ENCODE measurements around the gene UGT2B17.
"Not testable (repeated sequence)": the region's sequence is repeated elsewhere in the genome, so short reads cannot be mapped to it uniquely, and the experiment has no call there.

DNA sequence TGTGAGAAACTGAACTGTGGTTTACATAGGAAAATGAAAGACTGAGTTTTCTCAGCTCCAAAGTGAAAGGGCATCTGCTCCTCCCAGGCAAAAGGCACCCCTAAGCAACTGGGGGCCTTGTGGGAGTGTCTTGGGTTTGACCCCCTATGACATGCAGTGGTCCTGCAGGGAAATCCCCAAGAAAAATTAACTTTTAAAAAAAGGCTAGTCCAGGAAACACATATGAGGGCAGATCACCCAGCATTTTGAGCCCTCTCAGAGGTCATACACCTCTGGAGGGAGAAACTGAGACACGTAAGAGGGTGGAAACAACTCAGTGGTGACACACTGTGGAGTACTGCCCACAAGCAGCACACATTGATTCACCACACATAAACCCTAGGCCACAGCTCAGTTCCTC lies 22.3 kb downstream of the UGT2B17 start:
- TF ChIP-seq BHLHE40 (IDR thresholded peaks at IDR 0.05; ENCODE audit: borderline replicate concordance); LEF1 (IDR thresholded peaks at IDR 0.05; ENCODE audit: borderline replicate concordance); FOXK2 (IDR thresholded peaks at IDR 0.05); SUZ12 (IDR thresholded peaks at IDR 0.05); HDGF (IDR thresholded peaks at IDR 0.05; ENCODE audit: borderline replicate concordance); SP1 (IDR thresholded peaks at IDR 0.05); PKNOX1 (IDR thresholded peaks at IDR 0.05); ARNT (IDR thresholded peaks at IDR 0.05); CTBP1 (IDR thresholded peaks at IDR 0.05; ENCODE audit: borderline replicate concordance): not testable (repeated sequence)
